ENCODE data around the gene RAB3C. TPM values are rescaled to one million over a fixed set of nuclear protein-coding genes. Genes with fewer than 3 reads are reported as not detected.

Gene RAB3C
- polyA plus RNA-seq, 1 donor (not counting 4 experiments of a cell fraction or from before 2014, with no cell fraction given) = not detected

DNA sequence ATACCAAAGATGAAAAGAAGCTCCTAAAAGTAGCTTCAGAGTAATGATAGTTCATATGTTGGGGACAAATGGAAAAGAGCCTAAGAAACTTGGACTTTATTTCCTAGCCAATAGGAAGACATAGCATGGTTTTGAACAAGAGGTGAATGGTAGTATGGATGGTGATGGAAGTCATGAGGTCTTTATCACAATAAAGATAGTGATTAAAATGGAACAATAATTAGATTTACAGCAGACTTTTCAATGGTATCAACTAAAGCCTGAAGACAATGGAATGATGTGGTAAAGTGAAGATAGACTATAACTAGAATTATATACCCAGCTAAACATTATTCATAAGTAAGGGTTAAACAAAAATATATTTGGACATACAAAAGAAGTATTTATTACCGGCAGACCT, 131.2 kb downstream of the RAB3C start:
- FAIRE-seq (no peak), DNase-seq (ENCODE audit: low read depth, low spot score) (no peak)
- TF ChIP-seq, protein P1, sequence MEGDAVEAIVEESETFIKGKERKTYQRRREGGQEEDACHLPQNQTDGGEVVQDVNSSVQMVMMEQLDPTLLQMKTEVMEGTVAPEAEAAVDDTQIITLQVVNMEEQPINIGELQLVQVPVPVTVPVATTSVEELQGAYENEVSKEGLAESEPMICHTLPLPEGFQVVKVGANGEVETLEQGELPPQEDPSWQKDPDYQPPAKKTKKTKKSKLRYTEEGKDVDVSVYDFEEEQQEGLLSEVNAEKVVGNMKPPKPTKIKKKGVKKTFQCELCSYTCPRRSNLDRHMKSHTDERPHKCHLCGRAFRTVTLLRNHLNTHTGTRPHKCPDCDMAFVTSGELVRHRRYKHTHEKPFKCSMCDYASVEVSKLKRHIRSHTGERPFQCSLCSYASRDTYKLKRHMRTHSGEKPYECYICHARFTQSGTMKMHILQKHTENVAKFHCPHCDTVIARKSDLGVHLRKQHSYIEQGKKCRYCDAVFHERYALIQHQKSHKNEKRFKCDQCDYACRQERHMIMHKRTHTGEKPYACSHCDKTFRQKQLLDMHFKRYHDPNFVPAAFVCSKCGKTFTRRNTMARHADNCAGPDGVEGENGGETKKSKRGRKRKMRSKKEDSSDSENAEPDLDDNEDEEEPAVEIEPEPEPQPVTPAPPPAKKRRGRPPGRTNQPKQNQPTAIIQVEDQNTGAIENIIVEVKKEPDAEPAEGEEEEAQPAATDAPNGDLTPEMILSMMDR (optimal IDR thresholded peaks at IDR 0.05 in 1 of 3, IDR thresholded peaks at IDR 0.05 in 1 of 3, conservative IDR thresholded peaks at IDR 0.05 in 1 of 3; ENCODE audit: extremely low read depth in 1 of 3, insufficient read depth in 2 of 3, low read length in 3 of 3) = no peak
- TF ChIP-seq EZH2 (IDR thresholded peaks at IDR 0.05; ENCODE audit: low read length) = no peak
- H3K79me2 ChIP-seq (ENCODE audit: control insufficient read depth, insufficient read depth, low read length) = no peaks in the 10 kb centered on the region
- no peak overlapping the region for H3K9ac ChIP-seq (ENCODE audit: control insufficient read depth, extremely low read depth, insufficient read depth, low read length)
- H3K4me2 ChIP-seq (ENCODE audit: control insufficient read depth, extremely low read depth, insufficient read depth, low read depth, low read length) = no peak overlapping the region
- H3K4me3 ChIP-seq (ENCODE audit: control insufficient read depth in 2 of 3, extremely low read depth in 1 of 3, insufficient read depth in 2 of 3, low read depth in 1 of 3, low read length in 3 of 3) = no peak overlapping the region
- no peaks in the 10 kb centered on the region for H3K4me1 ChIP-seq (ENCODE audit: control insufficient read depth, extremely low read depth, insufficient read depth, low read length)
- H2AFZ ChIP-seq (ENCODE audit: control insufficient read depth, low read length) = no peak overlapping the region
- no peaks in the 10 kb centered on the region for H3K27me3 ChIP-seq (ENCODE audit: control insufficient read depth, extremely low read depth, insufficient read depth, low read length)
- H3K36me3 ChIP-seq (ENCODE audit: control insufficient read depth in 2 of 2, extremely low read depth in 1 of 2, insufficient read depth in 2 of 2, low read length in 2 of 2) = no peaks in the 10 kb centered on the region
- H3K9me3 ChIP-seq (ENCODE audit: control insufficient read depth, low read depth, low read length) = no peaks in the 10 kb centered on the region
- H4K20me1 ChIP-seq (ENCODE audit: control insufficient read depth, extremely low read depth, insufficient read depth, low read length) = no peaks in the 10 kb centered on the region
- dilution Hi-C loops (cut with MboI; ENCODE audit: extremely low pct_ligation_motif_present, low sequenced_read_pairs) = no loop called here
- no peaks in the 10 kb centered on the region for H3K9me1 ChIP-seq (ENCODE audit: control insufficient read depth, extremely low read depth, insufficient read depth, low read length)
- H3K27ac ChIP-seq (ENCODE audit: control insufficient read depth, insufficient read depth, low read length) = no peak overlapping the region

DNA sequence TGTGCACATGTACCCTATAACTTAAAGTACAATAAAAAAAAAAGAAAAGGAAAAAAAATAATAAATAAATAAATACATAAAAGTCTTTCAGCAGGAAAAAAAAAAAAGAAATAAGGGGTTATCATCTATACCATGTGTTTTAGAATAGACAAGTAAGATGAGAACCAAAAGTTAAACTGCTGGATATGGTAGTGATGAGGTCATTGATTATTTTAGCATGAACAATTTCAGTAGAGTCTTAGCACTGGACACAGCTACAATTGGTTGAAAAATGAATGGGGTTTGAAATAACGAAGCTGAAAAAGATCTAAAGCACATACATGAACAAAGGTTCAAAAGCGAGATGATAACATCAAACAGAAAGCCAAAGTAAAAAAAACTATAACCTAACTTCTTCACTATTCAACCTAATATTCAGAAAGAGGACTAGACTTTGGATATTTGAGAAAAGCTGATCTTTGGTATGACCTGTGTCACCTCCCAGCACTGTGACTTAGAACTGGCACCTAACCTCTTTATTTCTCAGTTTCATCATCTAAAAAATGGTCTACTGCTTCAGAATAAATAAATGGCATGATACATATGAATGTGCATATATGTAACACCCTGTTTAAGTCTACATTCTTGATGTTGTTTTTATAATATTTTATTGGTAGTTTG, 133.3 kb downstream of the RAB3C start:
- no peak for DNase-seq (ENCODE audit: low read depth, low spot score)
- H2AFZ ChIP-seq (ENCODE audit: control insufficient read depth, low read length) = no peak overlapping the region
- TF ChIP-seq, protein P1 (optimal IDR thresholded peaks at IDR 0.05 in 1 of 3, IDR thresholded peaks at IDR 0.05 in 1 of 3, conservative IDR thresholded peaks at IDR 0.05 in 1 of 3; ENCODE audit: extremely low read depth in 1 of 3, insufficient read depth in 2 of 3, low read length in 3 of 3) = no peak
- TF ChIP-seq EZH2 (IDR thresholded peaks at IDR 0.05; ENCODE audit: low read length) = no peak
- H3K4me1 ChIP-seq (ENCODE audit: control insufficient read depth, extremely low read depth, insufficient read depth, low read length) = no peaks in the 10 kb centered on the region
- no peak for FAIRE-seq
- no peaks in the 10 kb centered on the region for H3K9me3 ChIP-seq (ENCODE audit: control insufficient read depth, low read depth, low read length)
- no peaks in the 10 kb centered on the region for H3K79me2 ChIP-seq (ENCODE audit: control insufficient read depth, insufficient read depth, low read length)
- H3K27ac ChIP-seq (ENCODE audit: control insufficient read depth, insufficient read depth, low read length) = no peak overlapping the region
- H4K20me1 ChIP-seq (ENCODE audit: control insufficient read depth, extremely low read depth, insufficient read depth, low read length) = no peaks in the 10 kb centered on the region
- H3K4me3 ChIP-seq (ENCODE audit: control insufficient read depth in 2 of 3, extremely low read depth in 1 of 3, insufficient read depth in 2 of 3, low read depth in 1 of 3, low read length in 3 of 3) = no peak overlapping the region
- H3K4me2 ChIP-seq (ENCODE audit: control insufficient read depth, extremely low read depth, insufficient read depth, low read depth, low read length) = no peak overlapping the region
- no peaks in the 10 kb centered on the region for H3K9me1 ChIP-seq (ENCODE audit: control insufficient read depth, extremely low read depth, insufficient read depth, low read length)
- H3K36me3 ChIP-seq (ENCODE audit: control insufficient read depth in 2 of 2, extremely low read depth in 1 of 2, insufficient read depth in 2 of 2, low read length in 2 of 2) = no peaks in the 10 kb centered on the region
- no peak overlapping the region for H3K9ac ChIP-seq (ENCODE audit: control insufficient read depth, extremely low read depth, insufficient read depth, low read length)
- dilution Hi-C loops (cut with MboI; ENCODE audit: extremely low pct_ligation_motif_present, low sequenced_read_pairs) = no loop called here
- H3K27me3 ChIP-seq (ENCODE audit: control insufficient read depth, extremely low read depth, insufficient read depth, low read length) = no peaks in the 10 kb centered on the region
